NCI-H510A treated with DMSO at 0.1 percent for 48 hours (cell line): ENCODE data around the gene IGF1R.

Experiments
- DNase-seq: peaks from one replicate; lab custom pipeline; 2025; lab: John Stamatoyannopoulos, UW

Gene IGF1R

DNA sequence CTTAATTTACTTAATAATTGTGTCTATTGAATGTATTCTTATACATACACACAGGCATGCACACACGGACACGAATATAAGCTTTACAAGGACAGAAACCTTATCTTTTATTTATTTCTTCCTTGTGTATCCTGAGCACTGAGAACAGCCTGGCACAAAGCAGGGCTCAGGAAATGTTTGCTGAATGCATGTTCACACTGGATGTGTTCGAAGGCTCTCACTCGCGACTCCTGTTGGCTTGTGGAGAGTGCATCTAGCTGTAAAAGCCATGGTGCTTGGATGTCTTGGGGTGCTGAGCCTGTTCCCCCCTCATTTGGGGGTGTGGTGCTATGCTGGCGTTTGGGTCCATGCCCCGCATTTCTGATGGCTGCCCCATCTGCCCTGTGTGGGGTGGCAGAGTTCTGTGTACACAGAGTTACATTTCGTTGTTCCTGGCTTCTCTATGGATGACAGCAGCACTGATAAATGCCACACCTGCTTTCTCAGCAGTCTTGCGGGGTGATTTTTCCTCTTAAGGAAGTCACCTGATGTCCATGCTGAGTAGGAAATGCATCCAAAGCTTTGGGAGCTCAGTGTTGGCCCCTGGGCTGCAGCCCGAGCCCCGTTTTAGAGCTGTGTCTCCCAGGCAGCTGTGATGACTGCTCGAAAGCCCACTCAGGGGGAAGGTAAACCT lies 148.5 kb downstream of the IGF1R start:
- peak; percentile 2 for DNase-seq

GRCh38 chr15:98798375-98798893 lies 150.1 kb downstream of the IGF1R start:
- no peak for DNase-seq

- DNase-seq, result peak; percentile 9
Measured at GRCh38 chr15:98799461-98800390, 151.4 kb downstream of the IGF1R start.

DNA sequence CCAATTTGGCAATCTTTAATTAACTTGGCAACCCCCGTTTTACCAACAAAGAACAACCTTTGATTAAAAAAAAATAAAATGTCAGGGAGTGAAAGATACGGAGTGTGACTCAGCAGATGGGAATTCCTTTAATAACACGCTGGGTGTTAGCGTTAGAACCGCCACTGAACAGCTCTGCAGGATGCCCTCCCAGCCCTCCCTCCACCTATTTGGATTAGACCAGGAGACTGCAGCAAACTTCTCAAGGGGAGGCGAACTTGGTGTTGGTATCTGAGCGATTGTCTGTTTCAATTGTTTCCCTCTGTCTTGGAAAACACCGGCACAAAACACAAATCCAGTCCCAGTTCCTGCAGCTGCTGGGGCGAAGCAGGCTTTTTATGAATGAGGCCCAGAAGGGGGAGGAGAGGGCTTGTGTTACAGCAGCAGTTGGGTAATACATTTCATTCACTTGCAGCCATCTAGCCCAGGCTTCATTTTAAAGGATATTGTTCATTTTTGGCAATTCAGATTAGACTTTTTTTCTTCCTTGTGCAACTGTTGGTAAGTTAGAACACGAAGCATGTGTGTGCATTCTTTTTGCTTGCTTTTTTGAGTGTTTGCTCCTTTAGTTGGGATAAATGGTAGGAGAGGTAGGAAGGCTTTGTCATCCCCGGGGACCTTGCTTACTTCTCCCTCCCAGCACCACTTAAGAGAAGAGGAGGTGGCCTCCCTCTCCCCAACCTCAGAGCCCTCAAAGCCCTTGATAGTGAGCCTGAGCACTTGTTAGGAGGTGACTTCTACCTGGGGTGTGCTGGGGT lies 152.3 kb downstream of the IGF1R start:
- DNase-seq, result no peak

DNA sequence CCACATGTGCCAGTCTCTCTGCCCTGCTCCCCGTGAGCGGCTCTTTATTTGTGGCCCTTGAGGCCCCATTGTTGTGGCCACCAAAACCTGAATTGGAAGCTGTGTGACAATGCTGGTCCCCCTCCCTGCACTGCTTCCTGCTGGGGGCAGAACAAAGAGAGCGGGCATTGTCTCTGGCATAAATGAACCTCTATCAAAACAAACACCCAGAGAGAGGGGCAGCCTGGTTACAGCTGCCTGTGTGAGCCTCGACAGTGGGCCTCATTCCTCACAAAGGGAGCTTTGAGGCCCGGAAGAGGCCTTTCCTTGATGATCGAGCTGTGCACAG lies 152.9 kb downstream of the IGF1R start:
- no peak for DNase-seq

DNA sequence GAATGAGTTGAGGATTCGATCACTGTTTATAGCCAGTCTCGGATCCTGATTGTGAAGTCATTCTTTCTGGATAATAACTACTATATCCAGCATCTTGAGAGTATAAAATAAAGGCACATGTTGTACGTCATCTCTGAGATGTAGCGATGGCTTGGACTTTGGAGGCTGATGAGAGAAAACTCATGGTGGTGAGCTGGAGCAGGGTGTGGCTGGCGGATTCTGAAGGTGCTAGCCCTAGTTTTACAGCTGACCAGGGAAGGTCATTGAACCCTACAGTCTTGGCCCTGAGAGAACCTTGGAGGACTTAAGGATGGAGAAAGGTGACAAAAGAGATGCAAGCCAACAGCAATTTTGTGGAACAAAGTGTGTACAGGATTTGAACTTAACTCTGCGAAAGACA lies 153.8 kb downstream of the IGF1R start:
- no peak for DNase-seq

- DNase-seq, result no peak
Measured at GRCh38 chr15:98803228-98804056, 155.1 kb downstream of the IGF1R start.

DNA sequence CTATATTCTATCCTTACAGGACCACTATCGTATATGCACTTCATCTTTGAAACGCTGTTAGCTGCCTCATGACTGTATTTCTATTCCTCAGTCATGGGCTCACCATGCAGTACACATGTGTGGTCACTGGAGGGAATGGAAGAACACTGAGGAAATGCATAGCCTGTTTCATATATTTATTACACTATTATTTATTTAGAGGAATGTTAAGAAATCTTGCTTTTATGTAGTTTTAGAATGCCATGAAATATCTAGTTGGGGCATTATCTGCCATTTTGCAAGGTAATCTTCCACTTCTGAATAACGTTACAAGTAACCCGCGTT lies 155.7 kb downstream of the IGF1R start:
- DNase-seq, result no peak

DNA sequence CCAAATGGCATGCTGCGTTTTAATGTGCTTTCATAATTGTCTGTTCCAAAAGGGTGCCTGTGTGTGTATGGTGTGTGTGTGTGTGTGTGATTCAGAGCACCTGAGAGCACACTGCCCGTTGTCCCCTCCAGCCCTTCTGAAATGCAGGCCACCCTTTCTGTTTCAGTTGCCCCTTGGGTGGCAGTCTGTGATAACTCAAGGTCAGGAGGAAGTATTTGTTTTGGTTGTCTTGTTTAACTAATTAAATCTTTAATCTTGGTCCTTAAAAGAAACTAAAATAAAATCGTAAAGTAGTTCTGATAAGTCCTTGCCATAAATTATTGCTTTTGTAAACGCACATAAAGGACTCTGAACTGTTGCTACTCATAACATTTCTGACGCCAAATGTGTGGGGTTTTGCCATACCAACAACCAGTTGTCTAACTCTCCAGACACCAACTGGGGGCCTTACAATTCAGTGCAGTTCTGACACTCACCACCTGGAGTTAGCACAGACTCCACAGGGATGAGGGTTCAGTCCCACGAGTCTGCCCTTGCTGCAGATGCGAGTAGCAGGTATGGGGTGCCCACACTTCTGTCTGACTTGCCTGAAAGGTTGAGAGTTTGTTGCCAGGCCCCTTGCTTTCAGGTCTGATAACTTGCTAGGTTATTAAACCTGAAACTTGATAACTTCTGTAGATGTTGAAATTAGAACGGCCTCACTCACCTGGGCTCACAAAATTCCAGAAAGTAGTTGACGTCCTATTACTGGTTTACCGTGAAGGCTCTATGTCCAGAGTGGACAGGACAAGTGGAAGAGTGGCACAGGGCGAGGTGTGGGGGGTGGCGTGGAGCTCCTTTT lies 157.3 kb downstream of the IGF1R start:
- no peak for DNase-seq

- no peak for DNase-seq
Measured at GRCh38 chr15:98806275-98806895, 158.0 kb downstream of the IGF1R start.

DNA sequence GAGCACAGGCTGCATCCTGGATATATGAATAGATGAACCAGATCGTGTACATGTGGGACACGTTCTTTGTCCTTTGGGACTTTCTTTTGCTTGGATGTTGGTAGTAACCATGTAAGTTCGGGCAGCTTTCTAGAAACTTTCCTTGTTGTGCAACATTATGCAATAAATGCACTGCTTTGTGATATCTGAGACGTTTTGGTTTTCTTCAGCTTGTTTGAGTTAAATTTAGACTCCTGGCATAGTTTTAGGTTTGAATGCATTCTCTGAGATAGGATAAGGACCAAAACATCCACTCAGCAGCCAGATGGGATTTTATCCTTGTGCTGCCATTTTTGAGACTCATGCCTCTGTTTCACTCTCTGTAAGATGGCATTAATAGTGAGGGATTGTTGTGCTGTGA lies 158.9 kb downstream of the IGF1R start:
- no peak for DNase-seq

- DNase-seq, result no peak
Measured at GRCh38 chr15:98809273-98809672, 160.9 kb downstream of the IGF1R start.

DNA sequence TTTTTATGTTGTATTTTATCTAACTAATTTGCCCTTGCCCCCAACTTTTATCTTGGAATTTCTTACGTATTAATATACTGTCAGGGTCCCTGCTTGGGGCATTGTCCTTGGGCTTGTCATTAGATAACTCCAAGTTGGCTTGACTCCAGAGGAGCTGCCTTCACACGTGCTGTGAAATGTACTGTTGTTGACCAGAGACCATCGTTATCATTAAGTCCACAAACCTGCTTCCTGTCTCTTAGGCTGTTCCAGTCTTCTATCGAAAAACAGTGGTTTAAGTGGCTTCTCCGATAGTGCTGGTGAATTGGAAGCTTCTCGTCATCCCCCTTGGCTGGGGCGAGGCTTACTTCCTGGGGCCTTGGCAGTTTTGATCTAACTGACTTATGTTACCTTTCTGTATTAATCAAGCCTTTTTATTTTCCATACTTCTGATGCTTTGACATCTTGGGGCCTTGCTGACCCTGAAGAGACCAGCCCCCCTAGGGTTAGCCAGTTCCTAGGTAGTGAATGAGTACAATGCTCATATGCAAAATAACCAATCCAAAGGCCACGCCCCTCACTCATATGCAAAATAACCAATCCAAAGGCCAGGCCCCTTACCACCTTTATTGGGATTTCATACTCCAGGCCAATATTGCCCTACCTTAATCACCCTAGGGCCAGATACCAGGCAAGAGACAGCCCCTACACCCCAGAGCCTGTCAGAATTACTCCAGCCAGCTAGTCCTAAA lies 164.5 kb downstream of the IGF1R start:
- no peak for DNase-seq

GRCh38 chr15:98813951-98814350 lies 165.6 kb downstream of the IGF1R start:
- DNase-seq, result no peak

DNA sequence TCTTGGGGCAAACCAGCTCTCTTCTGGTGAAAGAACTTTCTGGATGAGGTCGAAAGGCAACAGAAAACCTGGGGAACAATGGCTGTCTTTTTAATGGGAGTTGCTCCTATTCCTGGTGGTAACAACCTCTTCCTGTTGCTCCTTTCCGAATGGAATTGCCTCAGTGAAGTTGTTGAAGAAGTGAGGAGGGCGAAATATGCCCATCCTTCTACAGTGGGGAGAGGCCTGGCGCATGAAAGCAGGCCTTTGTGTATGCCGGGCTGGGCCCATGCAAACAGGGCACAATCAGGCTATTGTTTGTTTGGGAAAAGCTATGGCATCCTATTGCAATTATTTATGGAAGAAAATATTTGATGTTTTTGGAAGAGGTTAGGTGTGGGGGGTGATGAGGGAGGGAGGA lies 166.9 kb downstream of the IGF1R start:
- no peak for DNase-seq

GRCh38 chr15:98817745-98818144 lies 169.4 kb downstream of the IGF1R start:
- no peak for DNase-seq

GRCh38 chr15:98823012-98823458 lies 174.7 kb downstream of the IGF1R start:
- peak; percentile 35 for DNase-seq

DNA sequence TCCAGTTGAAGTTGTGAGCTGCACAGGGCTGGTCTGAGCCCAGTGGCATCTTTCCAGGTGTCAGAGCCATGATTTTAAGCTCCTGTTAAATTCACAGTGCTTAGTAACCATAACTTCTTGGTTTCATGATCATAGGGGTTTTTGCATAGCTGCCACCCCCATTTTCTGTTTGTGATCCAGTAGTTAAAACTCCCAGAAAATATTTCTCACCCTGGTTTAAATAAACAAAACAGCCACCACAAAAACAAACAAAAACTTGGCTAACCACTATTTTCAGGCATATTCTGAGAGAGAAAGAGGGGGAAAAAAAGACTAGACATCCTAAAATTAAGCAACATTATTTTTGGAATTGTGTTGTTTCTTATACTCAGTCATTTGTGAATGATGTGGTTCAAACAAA lies 175.3 kb downstream of the IGF1R start:
- DNase-seq, result no peak

- no peak for DNase-seq
Measured at GRCh38 chr15:98824595-98824994, 176.3 kb downstream of the IGF1R start.

GRCh38 chr15:98826658-98827057 lies 178.3 kb downstream of the IGF1R start:
- no peak for DNase-seq
